GM12878 (cell line): ENCODE data around the gene AP4E1.

Source experiments
- ATF7 ChIP-seq: fragments of 450-650 bp; IDR thresholded peaks from 2 replicates; pipeline ENCODE4 v1.6.1; 2016; ENCODE audit warnings: low read depth, mild to moderate bottlenecking
- EGR1 ChIP-seq, 2 experiments: IDR thresholded peaks; 1 replicate in 1 of 2; 2 replicates in 1 of 2; pipeline ENCODE4 v1.6.1; 2011 to 2012; ENCODE audit warnings: low read depth in 2 of 2, low read length in 2 of 2, borderline replicate concordance in 1 of 2, mild to moderate bottlenecking in 1 of 2, moderate library complexity in 1 of 2
- TF ChIP-seq, protein P1 (sequence below), 3 experiments: IDR thresholded peaks in 2 of 3; conservative IDR thresholded peaks in 1 of 3; 2 replicates each; pipeline ENCODE4 v1.5.1; 2011; ENCODE audit warnings: low read depth in 3 of 3, low read length in 3 of 3, mild to moderate bottlenecking in 3 of 3, control low read depth in 2 of 3, moderate library complexity in 2 of 3, inconsistent platforms in 1 of 3, mixed read lengths in 1 of 3; ENCODE audit not compliant: control insufficient read depth in 2 of 3, insufficient read depth in 1 of 3; ENCODE audit errors: extremely low read depth in 1 of 3

DNA sequence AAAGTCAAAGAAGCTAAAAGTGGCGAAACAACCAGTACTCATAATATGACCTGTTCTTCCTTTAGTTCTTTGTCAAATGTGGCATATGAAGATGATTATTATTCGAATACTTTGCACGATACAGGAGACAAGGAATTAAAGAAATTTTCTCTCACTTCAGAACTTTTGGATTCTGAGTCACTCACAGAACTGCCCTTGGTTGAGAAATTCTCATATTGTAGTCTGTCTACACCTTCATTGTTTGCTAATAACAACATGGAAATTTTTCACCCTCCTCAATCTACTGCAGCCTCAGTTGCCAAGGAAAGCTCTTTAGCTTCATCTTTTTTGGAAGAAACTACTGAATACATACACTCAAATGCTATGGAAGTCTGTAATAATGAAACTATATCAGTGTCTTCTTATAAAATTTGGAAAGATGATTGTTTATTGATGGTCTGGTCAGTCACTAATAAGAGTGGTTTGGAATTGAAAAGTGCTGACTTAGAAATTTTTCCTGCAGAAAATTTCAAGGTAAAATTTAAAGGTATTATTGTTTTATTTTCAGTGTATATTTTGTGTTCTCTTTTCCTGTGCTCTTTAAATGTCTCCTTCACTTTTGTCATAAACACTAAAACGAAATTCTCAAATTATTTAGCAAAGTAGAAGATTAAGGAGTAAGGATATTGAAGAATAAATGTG lies 89.0 kb downstream of the AP4E1 start:
- TF ChIP-seq, protein P1, sequence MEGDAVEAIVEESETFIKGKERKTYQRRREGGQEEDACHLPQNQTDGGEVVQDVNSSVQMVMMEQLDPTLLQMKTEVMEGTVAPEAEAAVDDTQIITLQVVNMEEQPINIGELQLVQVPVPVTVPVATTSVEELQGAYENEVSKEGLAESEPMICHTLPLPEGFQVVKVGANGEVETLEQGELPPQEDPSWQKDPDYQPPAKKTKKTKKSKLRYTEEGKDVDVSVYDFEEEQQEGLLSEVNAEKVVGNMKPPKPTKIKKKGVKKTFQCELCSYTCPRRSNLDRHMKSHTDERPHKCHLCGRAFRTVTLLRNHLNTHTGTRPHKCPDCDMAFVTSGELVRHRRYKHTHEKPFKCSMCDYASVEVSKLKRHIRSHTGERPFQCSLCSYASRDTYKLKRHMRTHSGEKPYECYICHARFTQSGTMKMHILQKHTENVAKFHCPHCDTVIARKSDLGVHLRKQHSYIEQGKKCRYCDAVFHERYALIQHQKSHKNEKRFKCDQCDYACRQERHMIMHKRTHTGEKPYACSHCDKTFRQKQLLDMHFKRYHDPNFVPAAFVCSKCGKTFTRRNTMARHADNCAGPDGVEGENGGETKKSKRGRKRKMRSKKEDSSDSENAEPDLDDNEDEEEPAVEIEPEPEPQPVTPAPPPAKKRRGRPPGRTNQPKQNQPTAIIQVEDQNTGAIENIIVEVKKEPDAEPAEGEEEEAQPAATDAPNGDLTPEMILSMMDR (IDR thresholded peaks at IDR 0.05 in 2 of 3, conservative IDR thresholded peaks at IDR 0.05 in 1 of 3; ENCODE audit: control insufficient read depth in 2 of 3, extremely low read depth in 1 of 3, insufficient read depth in 1 of 3, low read depth in 3 of 3, low read length in 3 of 3), result no peak
- no peak for TF ChIP-seq EGR1 (IDR thresholded peaks at IDR 0.05; ENCODE audit: borderline replicate concordance in 1 of 2, low read depth in 2 of 2, low read length in 2 of 2)
- TF ChIP-seq ATF7, result no peak
